HUES48 (cell line): Measurements from ENCODE around the gene ZFP2.
A peak's percentile ranks its signal among the peaks of the same experiment; 100 is the strongest.
"Not testable (repeated sequence)": the region's sequence is repeated elsewhere in the genome, so short reads cannot be mapped to it uniquely, and the experiment has no call there.

Source experiments
- H3K27ac ChIP-seq: one replicate; pipeline ENCODE4 v1.7.0; 2013; ENCODE audit warnings: low read depth, low read length, inconsistent platforms
- H3K27me3 ChIP-seq: 2 replicates; pipeline ENCODE4 v1.6.1; 2013; ENCODE audit warnings: mild to moderate bottlenecking, low read length; ENCODE audit not compliant: control insufficient read depth, insufficient read depth
- H3K36me3 ChIP-seq: 2 replicates; pipeline ENCODE4 v1.6.1; 2013; ENCODE audit warnings: low read length; ENCODE audit not compliant: control insufficient read depth, insufficient read depth
- H3K4me1 ChIP-seq: 2 replicates; pipeline ENCODE4 v1.6.1; 2013; ENCODE audit warnings: mild to moderate bottlenecking, low read length; ENCODE audit not compliant: control insufficient read depth, insufficient read depth
- H3K4me3 ChIP-seq: 2 replicates; pipeline ENCODE4 v1.5.1; 2013; ENCODE audit warnings: mild to moderate bottlenecking, low read depth, low read length
- H3K9ac ChIP-seq: 2 replicates; pipeline ENCODE4 v1.6.1; 2013; ENCODE audit warnings: mild to moderate bottlenecking, low read depth, low read length, moderate library complexity
- H3K9me3 ChIP-seq: 2 replicates; pipeline ENCODE4 v1.6.1; 2013; ENCODE audit warnings: low read length; ENCODE audit not compliant: control insufficient read depth, insufficient read depth

The ZFP2 gene

DNA sequence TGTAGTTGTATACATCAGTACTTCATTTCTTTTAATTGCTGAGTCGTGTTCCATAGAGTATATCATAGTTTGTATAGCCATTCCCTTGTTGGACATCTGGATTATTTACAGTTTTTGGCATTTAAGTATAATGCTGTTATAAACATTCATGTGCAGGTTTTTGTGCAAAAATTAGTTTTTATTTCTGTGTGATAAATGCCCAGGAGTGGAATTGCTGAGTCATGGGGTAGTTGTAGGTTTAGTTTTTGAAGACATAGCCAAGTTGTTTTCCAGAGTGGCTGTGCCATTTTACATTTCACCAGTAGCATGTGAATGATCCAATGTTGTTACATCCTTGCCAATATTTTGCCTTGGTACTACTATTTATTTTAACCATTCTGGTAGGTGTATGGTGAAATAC lies 23.4 kb upstream of the ZFP2 start:
- Histone ChIP-seq H3K4me3 (no peak overlapping the region), H3K27me3 (no peaks in the 10 kb centered on the region), H3K4me1 (no peaks in the 10 kb centered on the region), H3K9ac (no peak overlapping the region), H3K9me3 (peaks cover 37% of the 10 kb centered on the region), H3K36me3 (peaks cover 58% of the 10 kb centered on the region), H3K27ac (no peak overlapping the region)

DNA sequence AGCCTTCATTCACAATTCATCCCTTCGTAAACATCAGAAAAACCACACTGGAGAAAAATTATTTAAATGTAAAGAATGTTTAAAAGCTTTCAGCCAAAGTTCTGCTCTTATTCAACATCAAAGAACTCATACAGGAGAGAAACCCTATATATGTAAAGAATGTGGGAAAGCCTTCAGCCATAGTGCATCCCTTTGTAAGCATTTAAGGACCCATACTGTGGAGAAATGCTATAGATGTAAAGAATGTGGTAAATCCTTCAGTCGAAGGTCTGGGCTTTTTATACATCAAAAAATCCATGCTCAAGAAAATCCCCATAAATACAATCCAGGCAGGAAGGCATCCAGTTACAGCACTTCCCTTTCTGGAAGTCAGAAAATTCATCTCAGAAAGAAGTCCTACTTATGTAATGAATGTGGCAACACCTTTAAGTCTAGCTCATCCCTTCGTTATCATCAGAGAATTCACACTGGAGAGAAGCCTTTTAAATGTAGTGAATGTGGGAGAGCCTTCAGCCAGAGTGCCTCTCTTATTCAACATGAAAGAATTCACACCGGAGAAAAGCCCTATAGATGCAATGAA lies 12.5 kb upstream of the ZFP2 start:
- H3K9ac ChIP-seq, H3K27me3 ChIP-seq, H3K27ac ChIP-seq, H3K4me1 ChIP-seq: not testable (repeated sequence)
- Histone ChIP-seq H3K9me3 (peaks cover 88% of the 10 kb centered on the region), H3K36me3 (peaks cover 56% of the 10 kb centered on the region), H3K4me3 (peak overlapping the region; percentile 5; the same call in 1 of the 2 replicates)

GRCh38 chr5:178883815-178884430 lies 11.8 kb upstream of the ZFP2 start:
- Histone ChIP-seq H3K4me1 (no peaks in the 10 kb centered on the region), H3K9ac (no peak overlapping the region), H3K9me3 (peaks cover 89% of the 10 kb centered on the region), H3K27me3 (no peaks in the 10 kb centered on the region), H3K4me3 (no peak overlapping the region), H3K27ac (no peak overlapping the region), H3K36me3 (peaks cover 60% of the 10 kb centered on the region)

GRCh38 chr5:178899289-178899688 lies 3.6 kb downstream of the ZFP2 start:
- Histone ChIP-seq H3K36me3 (no peaks in the 10 kb centered on the region), H3K27ac (no peak overlapping the region), H3K9me3 (peaks cover 22% of the 10 kb centered on the region), H3K4me1 (0 out of 2 replicates have a peak, but pooled peaks cover 3% of the 10 kb centered on the region), H3K4me3 (no peak overlapping the region), H3K27me3 (no peaks in the 10 kb centered on the region), H3K9ac (no peak overlapping the region)

GRCh38 chr5:178902849-178903248 lies 7.1 kb downstream of the ZFP2 start:
- Histone ChIP-seq H3K36me3 (no peaks in the 10 kb centered on the region), H3K27me3 (no peaks in the 10 kb centered on the region), H3K4me3 (no peak overlapping the region), H3K4me1 (no peaks in the 10 kb centered on the region), H3K27ac (no peak overlapping the region), H3K9ac (no peak overlapping the region), H3K9me3 (peaks cover 45% of the 10 kb centered on the region)

DNA sequence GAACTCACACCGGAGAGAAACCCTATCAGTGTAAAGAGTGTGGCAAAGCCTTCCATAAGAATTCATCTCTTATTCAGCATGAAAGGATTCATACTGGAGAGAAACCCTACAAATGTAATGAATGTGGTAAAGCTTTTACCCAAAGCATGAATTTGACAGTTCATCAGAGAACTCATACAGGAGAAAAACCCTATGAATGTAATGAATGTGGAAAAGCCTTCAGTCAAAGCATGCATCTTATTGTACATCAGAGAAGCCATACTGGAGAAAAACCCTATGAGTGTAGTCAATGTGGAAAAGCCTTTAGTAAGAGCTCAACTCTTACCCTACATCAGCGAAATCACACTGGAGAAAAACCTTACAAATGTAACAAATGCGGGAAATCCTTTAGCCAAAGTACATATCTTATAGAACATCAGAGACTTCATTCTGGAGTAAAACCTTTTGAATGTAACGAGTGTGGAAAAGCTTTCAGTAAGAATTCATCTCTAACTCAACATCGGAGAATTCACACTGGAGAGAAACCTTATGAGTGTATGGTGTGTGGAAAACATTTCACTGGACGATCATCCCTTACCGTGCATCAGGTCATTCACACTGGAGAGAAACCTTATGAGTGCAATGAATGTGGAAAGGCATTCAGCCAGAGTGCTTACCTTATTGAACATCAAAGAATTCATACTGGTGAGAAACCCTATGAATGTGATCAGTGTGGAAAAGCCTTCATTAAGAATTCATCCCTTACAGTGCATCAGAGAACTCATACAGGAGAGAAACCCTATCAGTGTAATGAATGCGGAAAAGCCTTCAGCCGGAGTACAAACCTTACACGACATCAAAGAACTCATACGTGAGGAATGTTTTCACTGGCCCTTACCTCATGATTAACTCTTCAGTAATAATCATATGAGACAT lies 36.4 kb downstream of the ZFP2 start:
- H3K9ac ChIP-seq = no peak overlapping the region
- no peak overlapping the region for H3K27ac ChIP-seq
- no peaks in the 10 kb centered on the region for H3K36me3 ChIP-seq
- H3K27me3 ChIP-seq = no peaks in the 10 kb centered on the region
- no peaks in the 10 kb centered on the region for H3K4me1 ChIP-seq
- H3K4me3 ChIP-seq = no peak overlapping the region
- H3K9me3 ChIP-seq = peaks cover 95% of the 10 kb centered on the region

DNA sequence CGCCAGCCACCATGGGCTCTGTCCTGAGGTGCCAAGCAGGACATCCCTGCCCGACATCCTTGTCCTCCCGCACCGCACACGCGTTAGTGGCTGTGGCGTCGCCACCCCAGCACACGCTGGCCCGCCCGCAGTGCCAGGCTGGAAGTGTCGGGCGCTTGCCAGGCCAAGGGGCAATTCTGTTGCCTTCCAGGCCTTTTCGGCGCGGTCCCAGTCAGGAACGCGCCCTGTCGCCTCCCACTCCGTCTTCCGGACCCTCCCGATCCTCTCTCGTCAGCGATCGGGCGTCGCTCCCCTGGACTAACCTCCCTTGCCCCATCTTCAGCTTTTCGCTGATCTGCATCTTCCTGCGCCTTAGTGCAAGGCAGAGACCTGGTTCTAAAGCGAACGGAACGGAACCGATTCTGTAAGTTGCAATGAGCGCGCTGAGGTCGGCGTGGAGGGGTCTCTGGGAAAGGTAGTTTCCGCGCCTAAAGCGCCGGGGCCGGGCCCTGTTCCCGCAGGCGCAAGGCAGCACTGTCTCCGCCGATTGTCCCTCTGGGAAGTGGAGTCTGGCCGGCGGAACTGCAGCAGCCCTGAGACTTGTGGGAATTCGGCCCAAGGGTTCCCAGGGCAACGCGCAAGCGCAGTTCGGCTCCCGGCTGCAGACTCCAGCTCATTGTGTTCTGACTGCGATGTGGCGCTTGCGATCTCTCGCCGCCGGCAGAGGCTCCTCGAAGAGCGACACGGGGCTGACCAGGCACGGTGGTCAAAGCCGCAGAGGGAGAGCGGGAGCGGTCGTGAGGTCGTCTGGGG lies 45.1 kb downstream of the ZFP2 start, which contains the start of gene ZNF454:
Gene ZNF454 (plus strand): TSS at position 630 of the 792 bp plus-strand sequence. CDS start 1,594 bp downstream, outside the sequence.
- Histone ChIP-seq H3K9ac (0 out of 2 replicates have a peak within 1 kb of the TSS, but pooled peaks have one; percentile 26), H3K9me3 (peaks cover 87% of the 10 kb centered on the region), H3K27ac (no peak within 1 kb of the TSS), H3K4me3 (peak within 1 kb of the TSS; percentile 64), H3K36me3 (no peaks in the 10 kb centered on the region), H3K4me1 (no peaks in the 10 kb centered on the region), H3K27me3 (peaks cover 7% of the 10 kb centered on the region; the same call in 1 of the 2 replicates)

GRCh38 chr5:178941361-178941760 lies 45.6 kb downstream of the ZFP2 start:
- H3K9me3 ChIP-seq = peaks cover 87% of the 10 kb centered on the region

GRCh38 chr5:178965465-178966055 lies 69.8 kb downstream of the ZFP2 start:
- Histone ChIP-seq H3K9me3 (peaks cover 89% of the 10 kb centered on the region), H3K36me3 (peaks cover 3% of the 10 kb centered on the region; the same call in 1 of the 2 replicates)

More at GRCh38 chr5:178941361-178941760, 45.6 kb downstream of the ZFP2 start:
- Histone ChIP-seq H3K36me3 (no peaks in the 10 kb centered on the region), H3K4me3 (peak overlapping the region; percentile 64), H3K9ac (no peak overlapping the region), H3K27me3 (peaks cover 7% of the 10 kb centered on the region; the same call in 1 of the 2 replicates), H3K4me1 (no peaks in the 10 kb centered on the region), H3K27ac (no peak overlapping the region)

DNA sequence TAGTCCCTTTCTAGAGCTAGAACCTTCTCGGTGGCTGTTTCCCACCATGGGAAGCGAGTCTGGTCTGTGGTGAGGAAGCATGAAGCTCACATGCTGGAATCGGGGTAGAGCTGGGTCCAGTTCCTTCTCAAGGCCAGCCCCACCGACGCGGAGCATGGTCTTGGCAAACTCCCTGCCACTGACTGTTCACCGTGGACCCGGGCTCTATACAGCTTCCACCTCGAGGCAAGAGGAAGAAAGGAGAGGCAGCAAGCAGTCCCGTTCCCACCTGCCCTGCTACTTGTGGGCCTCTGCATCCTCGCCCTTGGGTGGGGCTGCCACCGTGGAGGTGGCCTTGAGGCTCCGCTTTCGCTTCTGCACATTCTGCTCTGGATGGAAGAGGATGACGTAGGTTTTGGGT lies 85.7 kb downstream of the ZFP2 start:
- Histone ChIP-seq H3K36me3 (no peaks in the 10 kb centered on the region), H3K9ac (no peak overlapping the region), H3K27ac (no peak overlapping the region), H3K27me3 (no peaks in the 10 kb centered on the region), H3K4me1 (no peaks in the 10 kb centered on the region), H3K9me3 (peaks cover 90% of the 10 kb centered on the region), H3K4me3 (0 out of 2 replicates have a peak overlapping the region, but pooled peaks have one; percentile 8)

More at GRCh38 chr5:178965465-178966055, 69.8 kb downstream of the ZFP2 start:
- no peaks in the 10 kb centered on the region for H3K27me3 ChIP-seq
- H3K9ac ChIP-seq = no peak overlapping the region
- no peaks in the 10 kb centered on the region for H3K4me1 ChIP-seq
- no peak overlapping the region for H3K27ac ChIP-seq
- H3K4me3 ChIP-seq = no peak overlapping the region
